HepG2 (cell line): ENCODE results near the gene FAM229A. TPM values are rescaled to one million over a fixed set of nuclear protein-coding genes. Genes with fewer than 3 reads are reported as not detected.

Experiments
- GLI4 ChIP-seq: sonication (generic); formaldehyde crosslinking; IDR thresholded peaks from 2 replicates; pipeline ENCODE4 v1.5.1; 2020; ENCODE audit warnings: missing genetic modification reagents, mild to moderate bottlenecking, moderate library complexity, borderline replicate concordance
- ZNF160 ChIP-seq: sonication (generic); formaldehyde crosslinking; IDR thresholded peaks from 2 replicates; pipeline ENCODE4 v1.8.0; 2022; ENCODE audit warnings: mild to moderate bottlenecking, inconsistent platforms, missing genetic modification reagents
- polyA plus RNA-seq, 8 experiments: library from polyadenylated mRNA; depleted of rRNA in 3 of 8; stranded (reverse) in 7 of 8; unstranded in 1 of 8; fragments of >200 nt; fragmentation: Illumina TruSeq in 4 of 8; extraction: Trizol in 4 of 8; gene quantifications; 2 replicates each; pipeline versions ENCODE4 v1.2.1 to v1.2.3, GENCODE V29; 2011 to 2016; ENCODE audit warnings: low read depth in 4 of 8, missing spikeins in 1 of 8, mixed read lengths in 1 of 8; ENCODE audit not compliant: insufficient read depth in 1 of 8
- total RNA-seq, 5 experiments: library from RNA; depleted of rRNA; stranded (reverse); fragments of >200 nt; fragmentation: Illumina TruSeq; extraction: Trizol; gene quantifications; 2 replicates each; pipeline ENCODE4 v1.2.3, GENCODE V29; 2016; ENCODE audit warnings: low read depth in 1 of 5
- TF ChIP-seq, protein P1 (sequence below): sonication (generic); formaldehyde crosslinking; IDR thresholded peaks from 2 replicates; pipeline ENCODE4 v1.4.0; 2020; ENCODE audit warnings: missing genetic modification reagents, borderline replicate concordance
- TF ChIP-seq, protein P2 (sequence below): sonication (generic); formaldehyde crosslinking; IDR thresholded peaks from 2 replicates; pipeline ENCODE4 v1.5.1; 2020; ENCODE audit warnings: mild to moderate bottlenecking, missing genetic modification reagents
- TF ChIP-seq, protein P3 (sequence below): sonication (generic); formaldehyde crosslinking; IDR thresholded peaks from 2 replicates; pipeline ENCODE4 v1.4.0; 2020; ENCODE audit warnings: missing genetic modification reagents, borderline replicate concordance
- TF ChIP-seq, protein P4 (sequence below): sonication (generic); formaldehyde crosslinking; IDR thresholded peaks from 2 replicates; pipeline ENCODE4 v1.9.0; 2021; ENCODE audit warnings: missing genetic modification reagents, borderline replicate concordance
- TF ChIP-seq, protein P5 (sequence below): sonication (generic); formaldehyde crosslinking; IDR thresholded peaks from 2 replicates; pipeline ENCODE4 v1.5.0; 2020; ENCODE audit warnings: mild to moderate bottlenecking, missing genetic modification reagents, borderline replicate concordance
- TF ChIP-seq, protein P6 (sequence below): sonication (generic); formaldehyde crosslinking; IDR thresholded peaks from 2 replicates; pipeline ENCODE4 v1.5.0; 2020; ENCODE audit warnings: missing genetic modification reagents

The FAM229A gene
- total and polyA plus RNA-seq, 2 of the 13 experiments (the other 11 are each of a cell fraction or from before 2014, with no cell fraction given) = 3.2 to 17.6 TPM

DNA sequence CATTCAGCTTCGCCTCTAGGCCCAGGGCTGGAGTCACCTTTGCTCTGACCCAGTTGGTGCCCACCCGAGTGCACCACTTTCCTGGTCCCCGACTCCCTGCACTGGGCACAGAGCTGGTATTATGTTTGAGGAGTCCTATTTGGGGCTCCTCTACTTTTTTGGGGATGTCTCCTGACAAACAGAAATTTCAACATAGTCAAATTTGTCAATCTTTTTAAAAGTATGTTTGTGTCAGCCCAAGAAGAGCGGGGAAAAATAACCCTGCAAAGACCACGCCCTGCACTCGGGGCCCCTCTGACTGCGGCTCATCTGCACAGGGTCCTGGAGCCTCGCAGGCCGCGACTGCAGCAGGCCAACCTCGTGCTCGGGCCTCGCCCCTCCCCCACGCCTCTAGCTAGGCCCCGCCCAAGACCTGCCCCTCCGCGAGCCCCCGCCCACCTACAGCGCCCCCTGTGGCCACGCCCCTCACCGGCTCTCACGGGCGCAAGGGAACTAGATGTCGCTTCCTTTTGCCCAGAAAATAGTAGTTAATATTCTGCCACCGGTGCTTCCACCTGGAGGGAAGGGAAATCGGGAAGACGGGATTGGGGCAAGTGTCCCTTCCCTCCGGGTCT is 11.4 kb downstream of the FAM229A start (continued):
- TF ChIP-seq, protein P1, sequence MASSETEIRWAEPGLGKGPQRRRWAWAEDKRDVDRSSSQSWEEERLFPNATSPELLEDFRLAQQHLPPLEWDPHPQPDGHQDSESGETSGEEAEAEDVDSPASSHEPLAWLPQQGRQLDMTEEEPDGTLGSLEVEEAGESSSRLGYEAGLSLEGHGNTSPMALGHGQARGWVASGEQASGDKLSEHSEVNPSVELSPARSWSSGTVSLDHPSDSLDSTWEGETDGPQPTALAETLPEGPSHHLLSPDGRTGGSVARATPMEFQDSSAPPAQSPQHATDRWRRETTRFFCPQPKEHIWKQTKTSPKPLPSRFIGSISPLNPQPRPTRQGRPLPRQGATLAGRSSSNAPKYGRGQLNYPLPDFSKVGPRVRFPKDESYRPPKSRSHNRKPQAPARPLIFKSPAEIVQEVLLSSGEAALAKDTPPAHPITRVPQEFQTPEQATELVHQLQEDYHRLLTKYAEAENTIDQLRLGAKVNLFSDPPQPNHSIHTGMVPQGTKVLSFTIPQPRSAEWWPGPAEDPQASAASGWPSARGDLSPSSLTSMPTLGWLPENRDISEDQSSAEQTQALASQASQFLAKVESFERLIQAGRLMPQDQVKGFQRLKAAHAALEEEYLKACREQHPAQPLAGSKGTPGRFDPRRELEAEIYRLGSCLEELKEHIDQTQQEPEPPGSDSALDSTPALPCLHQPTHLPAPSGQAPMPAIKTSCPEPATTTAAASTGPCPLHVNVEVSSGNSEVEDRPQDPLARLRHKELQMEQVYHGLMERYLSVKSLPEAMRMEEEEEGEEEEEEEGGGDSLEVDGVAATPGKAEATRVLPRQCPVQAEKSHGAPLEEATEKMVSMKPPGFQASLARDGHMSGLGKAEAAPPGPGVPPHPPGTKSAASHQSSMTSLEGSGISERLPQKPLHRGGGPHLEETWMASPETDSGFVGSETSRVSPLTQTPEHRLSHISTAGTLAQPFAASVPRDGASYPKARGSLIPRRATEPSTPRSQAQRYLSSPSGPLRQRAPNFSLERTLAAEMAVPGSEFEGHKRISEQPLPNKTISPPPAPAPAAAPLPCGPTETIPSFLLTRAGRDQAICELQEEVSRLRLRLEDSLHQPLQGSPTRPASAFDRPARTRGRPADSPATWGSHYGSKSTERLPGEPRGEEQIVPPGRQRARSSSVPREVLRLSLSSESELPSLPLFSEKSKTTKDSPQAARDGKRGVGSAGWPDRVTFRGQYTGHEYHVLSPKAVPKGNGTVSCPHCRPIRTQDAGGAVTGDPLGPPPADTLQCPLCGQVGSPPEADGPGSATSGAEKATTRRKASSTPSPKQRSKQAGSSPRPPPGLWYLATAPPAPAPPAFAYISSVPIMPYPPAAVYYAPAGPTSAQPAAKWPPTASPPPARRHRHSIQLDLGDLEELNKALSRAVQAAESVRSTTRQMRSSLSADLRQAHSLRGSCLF (CRISPR knock-in tag) = no peak
- TF ChIP-seq, protein P2, sequence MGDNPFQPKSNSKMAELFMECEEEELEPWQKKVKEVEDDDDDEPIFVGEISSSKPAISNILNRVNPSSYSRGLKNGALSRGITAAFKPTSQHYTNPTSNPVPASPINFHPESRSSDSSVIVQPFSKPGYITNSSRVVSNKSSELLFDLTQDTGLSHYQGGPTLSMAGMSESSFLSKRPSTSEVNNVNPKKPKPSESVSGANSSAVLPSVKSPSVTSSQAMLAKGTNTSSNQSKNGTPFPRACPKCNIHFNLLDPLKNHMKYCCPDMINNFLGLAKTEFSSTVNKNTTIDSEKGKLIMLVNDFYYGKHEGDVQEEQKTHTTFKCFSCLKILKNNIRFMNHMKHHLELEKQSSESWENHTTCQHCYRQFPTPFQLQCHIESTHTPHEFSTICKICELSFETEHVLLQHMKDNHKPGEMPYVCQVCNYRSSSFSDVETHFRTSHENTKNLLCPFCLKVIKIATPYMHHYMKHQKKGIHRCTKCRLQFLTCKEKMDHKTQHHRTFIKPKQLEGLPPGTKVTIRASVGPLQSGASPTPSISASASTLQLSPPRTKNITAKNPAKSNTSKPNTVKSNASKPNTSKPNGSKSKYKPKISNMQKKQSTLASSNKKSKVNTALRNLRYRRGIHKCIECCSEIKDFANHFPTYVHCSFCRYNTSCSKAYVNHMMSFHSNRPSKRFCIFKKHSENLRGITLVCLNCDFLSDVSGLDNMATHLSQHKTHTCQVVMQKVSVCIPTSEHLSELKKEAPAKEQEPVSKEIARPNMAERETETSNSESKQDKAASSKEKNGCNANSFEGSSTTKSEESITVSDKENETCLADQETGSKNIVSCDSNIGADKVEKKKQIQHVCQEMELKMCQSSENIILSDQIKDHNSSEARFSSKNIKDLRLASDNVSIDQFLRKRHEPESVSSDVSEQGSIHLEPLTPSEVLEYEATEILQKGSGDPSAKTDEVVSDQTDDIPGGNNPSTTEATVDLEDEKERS (CRISPR knock-in tag) = peak; percentile 65; the same call in 1 of the 2 replicates
- peak; percentile 77; the same call in 1 of the 2 replicates for TF ChIP-seq ZNF160 (CRISPR knock-in tag)
- TF ChIP-seq, protein P3, sequence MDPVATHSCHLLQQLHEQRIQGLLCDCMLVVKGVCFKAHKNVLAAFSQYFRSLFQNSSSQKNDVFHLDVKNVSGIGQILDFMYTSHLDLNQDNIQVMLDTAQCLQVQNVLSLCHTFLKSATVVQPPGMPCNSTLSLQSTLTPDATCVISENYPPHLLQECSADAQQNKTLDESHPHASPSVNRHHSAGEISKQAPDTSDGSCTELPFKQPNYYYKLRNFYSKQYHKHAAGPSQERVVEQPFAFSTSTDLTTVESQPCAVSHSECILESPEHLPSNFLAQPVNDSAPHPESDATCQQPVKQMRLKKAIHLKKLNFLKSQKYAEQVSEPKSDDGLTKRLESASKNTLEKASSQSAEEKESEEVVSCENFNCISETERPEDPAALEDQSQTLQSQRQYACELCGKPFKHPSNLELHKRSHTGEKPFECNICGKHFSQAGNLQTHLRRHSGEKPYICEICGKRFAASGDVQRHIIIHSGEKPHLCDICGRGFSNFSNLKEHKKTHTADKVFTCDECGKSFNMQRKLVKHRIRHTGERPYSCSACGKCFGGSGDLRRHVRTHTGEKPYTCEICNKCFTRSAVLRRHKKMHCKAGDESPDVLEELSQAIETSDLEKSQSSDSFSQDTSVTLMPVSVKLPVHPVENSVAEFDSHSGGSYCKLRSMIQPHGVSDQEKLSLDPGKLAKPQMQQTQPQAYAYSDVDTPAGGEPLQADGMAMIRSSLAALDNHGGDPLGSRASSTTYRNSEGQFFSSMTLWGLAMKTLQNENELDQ (CRISPR knock-in tag) = 0 out of 2 replicates have a peak, but pooled peaks have one; percentile 70
- TF ChIP-seq, protein P4, sequence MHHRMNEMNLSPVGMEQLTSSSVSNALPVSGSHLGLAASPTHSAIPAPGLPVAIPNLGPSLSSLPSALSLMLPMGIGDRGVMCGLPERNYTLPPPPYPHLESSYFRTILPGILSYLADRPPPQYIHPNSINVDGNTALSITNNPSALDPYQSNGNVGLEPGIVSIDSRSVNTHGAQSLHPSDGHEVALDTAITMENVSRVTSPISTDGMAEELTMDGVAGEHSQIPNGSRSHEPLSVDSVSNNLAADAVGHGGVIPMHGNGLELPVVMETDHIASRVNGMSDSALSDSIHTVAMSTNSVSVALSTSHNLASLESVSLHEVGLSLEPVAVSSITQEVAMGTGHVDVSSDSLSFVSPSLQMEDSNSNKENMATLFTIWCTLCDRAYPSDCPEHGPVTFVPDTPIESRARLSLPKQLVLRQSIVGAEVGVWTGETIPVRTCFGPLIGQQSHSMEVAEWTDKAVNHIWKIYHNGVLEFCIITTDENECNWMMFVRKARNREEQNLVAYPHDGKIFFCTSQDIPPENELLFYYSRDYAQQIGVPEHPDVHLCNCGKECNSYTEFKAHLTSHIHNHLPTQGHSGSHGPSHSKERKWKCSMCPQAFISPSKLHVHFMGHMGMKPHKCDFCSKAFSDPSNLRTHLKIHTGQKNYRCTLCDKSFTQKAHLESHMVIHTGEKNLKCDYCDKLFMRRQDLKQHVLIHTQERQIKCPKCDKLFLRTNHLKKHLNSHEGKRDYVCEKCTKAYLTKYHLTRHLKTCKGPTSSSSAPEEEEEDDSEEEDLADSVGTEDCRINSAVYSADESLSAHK (CRISPR knock-in tag) = no peak
- TF ChIP-seq, protein P5, sequence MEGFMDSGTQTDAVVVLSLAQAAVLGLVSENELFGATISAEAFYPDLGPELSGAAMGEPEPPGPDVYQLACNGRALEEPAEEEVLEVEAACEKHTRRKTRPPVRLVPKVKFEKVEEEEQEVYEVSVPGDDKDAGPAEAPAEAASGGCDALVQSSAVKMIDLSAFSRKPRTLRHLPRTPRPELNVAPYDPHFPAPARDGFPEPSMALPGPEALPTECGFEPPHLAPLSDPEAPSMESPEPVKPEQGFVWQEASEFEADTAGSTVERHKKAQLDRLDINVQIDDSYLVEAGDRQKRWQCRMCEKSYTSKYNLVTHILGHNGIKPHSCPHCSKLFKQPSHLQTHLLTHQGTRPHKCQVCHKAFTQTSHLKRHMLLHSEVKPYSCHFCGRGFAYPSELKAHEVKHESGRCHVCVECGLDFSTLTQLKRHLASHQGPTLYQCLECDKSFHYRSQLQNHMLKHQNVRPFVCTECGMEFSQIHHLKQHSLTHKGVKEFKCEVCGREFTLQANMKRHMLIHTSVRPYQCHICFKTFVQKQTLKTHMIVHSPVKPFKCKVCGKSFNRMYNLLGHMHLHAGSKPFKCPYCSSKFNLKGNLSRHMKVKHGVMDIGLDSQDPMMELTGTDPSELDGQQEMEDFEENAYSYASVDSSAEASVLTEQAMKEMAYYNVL (CRISPR knock-in tag) = peak; percentile 61; the same call in 1 of the 2 replicates
- TF ChIP-seq, protein P6, sequence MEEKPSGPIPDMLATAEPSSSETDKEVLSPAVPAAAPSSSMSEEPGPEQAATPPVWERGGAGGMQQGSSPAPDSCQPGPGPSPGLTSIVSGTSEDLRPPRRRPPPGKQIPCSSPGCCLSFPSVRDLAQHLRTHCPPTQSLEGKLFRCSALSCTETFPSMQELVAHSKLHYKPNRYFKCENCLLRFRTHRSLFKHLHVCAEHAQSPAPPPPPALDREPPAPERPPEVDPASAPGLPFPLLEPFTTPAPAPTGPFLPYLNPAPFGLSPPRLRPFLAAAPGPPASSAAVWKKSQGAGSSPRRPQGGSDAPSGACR = no peak
- TF ChIP-seq GLI4 (CRISPR knock-in tag) = no peak
